HG02610 (cell line): ENCODE results near the gene PPP6R1.

Source experiments
- ATAC-seq: cut with Tn5 transposase; IDR thresholded peaks from one replicate; pipeline ENCODE4 v1.9.1; 2021; ENCODE audit warnings: mild to moderate bottlenecking, moderate library complexity; ENCODE audit not compliant: unreplicated experiment

The PPP6R1 gene

DNA sequence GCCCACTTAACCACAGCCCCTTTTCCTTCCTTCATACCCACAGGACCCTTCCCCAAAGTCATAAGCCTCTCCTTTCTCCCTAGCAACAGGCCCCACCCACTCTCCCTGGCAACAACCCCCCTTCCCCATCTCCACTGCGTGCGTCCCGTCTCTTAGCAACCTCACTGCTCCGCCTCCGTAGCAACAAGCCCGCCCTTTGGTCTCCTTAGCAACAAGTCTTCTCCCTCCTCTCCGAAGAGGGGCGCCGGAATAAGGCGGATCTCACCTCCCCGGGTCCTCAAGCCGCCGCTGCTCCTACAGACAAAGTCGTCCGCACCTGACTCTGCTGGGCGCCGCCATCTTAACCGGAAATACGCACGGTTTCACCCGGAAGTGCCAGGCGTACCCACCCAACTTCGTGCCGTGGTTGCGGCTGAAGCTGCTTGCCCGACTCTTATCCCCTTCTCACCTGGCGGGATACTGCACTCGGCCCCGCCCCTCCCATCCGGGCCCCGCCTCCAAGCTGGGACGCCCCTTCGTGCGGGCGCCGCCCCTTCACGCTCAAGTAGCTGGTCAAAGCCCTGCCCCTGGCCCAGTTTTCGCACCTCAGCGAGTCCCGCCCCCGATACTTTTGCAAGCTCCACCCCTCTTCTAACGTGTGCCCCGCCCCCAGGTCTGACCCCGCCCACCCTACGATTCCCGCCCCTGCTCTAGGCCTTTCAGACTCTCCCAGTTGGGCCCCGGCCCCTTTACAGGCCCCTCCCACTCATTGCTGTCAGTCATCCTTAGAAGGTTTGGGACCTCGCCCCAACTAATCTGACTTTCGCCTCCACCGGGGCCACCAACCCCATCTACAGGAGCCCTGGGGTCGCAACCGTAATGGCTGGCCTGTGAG lies 21.2 kb upstream of the PPP6R1 start, which contains the start of gene HSPBP1:
Gene HSPBP1 (minus strand): TSS at position 341 of the 874 bp plus-strand sequence. CDS start 502 bp downstream, outside the sequence.
- peak; percentile 74 for ATAC-seq

GRCh38 chr19:55279340-55279739 lies 20.5 kb upstream of the PPP6R1 start:
- no peak for ATAC-seq

DNA sequence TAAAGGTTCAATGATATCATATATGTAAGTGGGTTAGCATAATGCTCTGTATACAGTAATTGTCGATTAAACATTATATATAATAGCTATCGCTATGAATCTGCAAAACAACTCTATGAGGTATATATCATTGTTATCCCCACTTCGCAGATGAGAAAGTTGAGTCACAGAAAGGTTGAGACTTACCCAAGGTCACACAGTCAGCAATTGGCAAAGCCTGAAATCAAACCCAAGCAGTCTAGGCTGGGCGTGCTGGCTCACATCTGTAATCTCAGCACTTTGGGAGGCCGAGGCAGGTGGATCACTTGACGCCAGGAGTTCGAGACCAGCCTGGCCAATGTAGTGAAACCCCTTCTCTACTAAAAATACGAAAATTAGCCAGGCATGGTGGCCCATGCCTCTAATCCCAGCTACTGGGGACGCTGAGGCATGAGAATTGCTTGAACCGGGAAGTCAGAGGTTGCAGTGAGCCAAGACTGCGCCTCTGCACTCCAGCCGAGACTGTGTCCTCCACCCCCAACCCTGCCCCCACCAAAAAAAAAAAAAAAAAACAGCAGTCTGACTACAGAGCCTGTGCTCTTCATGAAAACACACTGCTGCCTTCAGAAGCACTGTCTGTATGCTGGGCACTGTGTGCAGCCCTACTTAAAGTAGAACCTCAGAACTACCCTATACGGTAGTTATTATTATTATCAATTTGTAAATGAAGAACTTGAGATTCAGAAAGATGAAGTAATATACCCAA lies 19.7 kb upstream of the PPP6R1 start:
- ATAC-seq, result no peak

DNA sequence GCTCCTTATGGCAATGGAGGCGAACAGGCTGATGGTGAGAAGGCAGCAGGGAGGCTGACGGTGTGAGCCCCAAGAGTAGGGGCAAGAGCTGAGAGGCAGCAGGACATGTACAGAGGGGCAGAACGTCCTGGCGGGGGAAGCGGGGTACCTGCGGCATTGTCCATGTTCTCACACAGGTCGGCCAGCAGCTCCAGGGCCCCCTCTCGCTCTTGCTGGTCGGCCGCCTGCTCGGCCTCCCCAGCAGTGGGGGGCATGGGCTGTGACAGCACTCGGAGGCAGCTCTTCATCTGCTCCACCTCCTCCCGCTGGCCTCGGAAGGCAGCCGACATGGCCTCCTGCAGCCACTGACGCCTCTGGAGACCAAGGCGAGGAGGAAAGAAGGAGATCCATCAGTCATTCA lies 18.7 kb upstream of the PPP6R1 start:
- no peak for ATAC-seq

GRCh38 chr19:55276720-55277430 lies 18.1 kb upstream of the PPP6R1 start:
- no peak for ATAC-seq

DNA sequence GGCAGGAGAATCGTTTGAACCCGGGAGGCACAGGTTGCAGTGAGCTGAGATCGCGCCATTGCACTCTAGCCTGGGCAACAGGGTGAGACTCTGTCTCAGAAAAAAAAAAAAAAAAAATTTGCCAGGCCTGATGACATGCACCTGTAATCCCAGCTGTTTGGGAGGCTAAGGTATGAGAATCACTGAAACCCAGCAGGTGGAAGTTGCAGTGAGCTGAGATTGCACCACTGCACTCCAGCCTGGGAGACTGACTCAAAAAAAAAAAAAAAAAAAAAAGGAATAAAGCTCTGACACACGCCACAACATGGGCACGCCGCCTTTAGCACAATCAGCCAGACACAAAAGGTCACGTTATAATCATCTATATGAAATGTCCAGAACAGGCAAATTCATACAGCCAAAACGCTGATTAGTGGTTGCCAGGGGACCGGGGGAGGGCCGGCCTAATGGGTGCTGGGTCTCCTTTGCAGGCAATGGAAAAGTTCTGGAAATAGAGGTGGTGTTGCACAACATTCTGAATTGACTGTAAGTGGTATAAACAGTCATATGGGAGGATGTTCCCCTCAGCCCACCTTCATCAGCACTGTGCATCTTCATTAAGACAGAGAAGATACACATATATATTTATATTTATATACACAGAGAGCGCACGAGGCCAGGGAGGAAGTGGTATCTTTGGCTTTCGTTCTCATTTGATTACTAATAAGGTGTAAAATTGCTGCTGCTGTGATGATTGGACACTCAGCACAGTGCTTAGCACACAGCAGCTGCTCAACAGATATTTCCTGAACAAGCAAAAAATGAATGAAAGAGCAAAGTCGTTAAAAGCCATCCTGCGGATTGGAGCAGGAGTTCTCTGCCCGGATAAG lies 17.3 kb upstream of the PPP6R1 start:
- ATAC-seq, result peak; percentile 55

- no peak for ATAC-seq
These were observed 15.3 kb upstream of the PPP6R1 start for GRCh38 chr19:55273978-55274707.

DNA sequence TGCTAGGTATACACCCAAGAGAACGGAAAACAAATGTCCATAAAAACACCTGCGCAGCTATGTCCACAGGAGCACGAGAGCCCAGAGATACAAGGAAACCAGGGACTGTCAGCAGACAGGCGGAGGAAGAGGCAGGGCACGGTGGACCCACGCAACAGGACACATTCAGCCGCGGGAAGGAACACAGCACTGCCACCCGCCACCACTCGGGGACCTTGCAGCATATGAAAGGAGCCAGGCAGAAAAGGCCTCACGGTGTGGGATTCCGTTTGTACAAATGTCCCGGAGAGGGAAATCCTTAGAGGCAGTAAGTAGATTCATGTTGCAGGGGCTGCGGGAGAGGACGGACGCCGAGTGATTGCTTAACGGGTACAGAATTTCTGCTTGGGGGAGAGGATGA lies 13.3 kb upstream of the PPP6R1 start:
- no peak for ATAC-seq

GRCh38 chr19:55270172-55270942 lies 11.5 kb upstream of the PPP6R1 start:
- no peak for ATAC-seq

- ATAC-seq, result no peak
These were observed 10.5 kb upstream of the PPP6R1 start for GRCh38 chr19:55269299-55269698.

GRCh38 chr19:55266840-55267239 lies 8.0 kb upstream of the PPP6R1 start:
- no peak for ATAC-seq

GRCh38 chr19:55266404-55266803 lies 7.6 kb upstream of the PPP6R1 start:
- ATAC-seq, result no peak

DNA sequence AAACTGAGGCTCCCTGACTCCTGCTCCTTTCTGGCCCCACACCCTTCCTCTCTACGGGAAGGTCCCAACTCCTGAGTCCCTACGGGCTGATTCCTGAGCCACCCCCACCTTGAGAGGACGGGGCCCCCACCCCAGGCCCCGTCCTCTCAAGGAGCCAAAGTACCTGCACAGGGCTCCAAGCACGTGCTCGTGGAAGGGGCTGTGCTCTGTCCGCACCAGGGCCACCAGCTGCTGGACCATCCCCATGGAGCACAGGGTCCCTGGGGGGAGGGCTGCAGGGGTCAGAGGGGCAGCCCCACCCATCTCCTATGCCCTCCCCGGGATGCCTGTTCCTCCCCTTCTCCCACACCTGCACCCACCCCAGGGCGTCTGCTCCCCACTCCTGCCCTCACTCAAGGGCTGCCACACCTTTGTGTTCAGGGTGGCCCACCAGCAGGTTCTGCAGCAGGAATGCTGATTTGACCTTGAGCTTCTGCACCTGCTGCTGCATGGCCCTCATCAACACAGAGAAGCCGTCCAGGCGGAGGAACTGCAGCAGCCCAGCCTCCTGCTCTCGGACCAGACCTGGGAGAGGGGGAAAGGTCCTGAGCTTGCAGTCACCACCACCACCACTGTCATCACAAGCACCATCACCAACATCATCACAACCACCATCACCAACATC lies 7.0 kb upstream of the PPP6R1 start:
- ATAC-seq, result no peak

GRCh38 chr19:55265173-55265572 lies 6.4 kb upstream of the PPP6R1 start:
- no peak for ATAC-seq

DNA sequence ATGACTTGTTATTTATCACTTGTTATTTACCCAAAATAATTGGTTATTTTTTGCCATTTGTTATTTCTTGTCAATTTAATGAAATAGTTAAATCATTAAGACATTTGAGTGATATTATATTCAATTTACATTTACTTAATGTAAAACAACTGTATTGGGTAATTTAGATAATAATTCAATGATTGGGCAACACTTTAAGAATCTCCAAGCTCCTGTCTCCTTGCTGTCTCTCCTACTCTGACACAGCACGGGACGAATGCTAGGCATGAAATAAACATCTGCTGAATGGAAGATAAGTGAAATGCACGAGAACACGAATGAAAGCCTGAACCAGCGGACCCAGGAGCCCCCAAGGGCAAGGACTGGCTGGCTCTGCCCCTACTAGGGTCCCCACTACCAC lies 5.7 kb upstream of the PPP6R1 start:
- no peak for ATAC-seq

DNA sequence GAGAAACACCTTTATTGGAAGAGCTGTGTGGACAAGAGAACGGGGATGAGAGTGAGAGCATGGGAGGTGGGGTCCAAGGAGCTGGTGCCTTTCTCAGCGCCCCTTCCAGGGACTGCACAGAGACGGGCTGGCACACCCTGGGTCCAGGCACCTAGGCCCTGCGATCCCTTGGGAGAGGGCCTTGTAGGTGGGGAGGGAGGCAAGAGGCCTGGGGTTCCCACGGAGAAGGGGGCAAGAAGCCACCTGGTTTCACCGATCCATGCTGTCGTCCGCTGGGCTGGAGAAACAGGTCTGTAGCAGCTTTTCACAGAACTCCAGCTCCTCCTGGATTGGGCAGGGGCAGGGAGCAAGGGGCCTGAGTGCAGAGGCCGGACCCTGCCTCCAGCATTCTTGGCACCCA lies 3.5 kb upstream of the PPP6R1 start:
- ATAC-seq, result no peak

DNA sequence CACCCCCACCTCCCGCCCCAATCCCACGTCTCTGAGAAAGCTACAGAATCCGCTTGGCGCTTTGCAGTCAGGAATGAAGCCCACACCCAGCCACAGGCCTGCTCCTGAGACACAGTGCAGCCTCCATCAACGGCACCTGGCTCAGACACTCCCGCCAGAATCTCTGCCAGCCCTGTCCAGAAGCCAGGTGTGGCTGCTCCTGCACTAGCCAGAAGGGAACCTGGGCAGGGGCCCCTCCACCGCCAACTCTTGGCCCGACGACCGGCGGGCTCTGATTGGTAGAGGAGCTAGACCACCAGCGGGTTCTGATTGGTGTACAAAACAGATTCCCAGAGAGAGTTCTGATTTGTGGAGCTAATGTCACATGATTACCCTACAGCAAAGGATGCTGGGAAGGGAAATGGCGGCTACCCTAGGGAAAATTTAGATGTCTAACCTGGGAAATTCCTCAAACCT lies 2.9 kb upstream of the PPP6R1 start:
- ATAC-seq, result no peak

DNA sequence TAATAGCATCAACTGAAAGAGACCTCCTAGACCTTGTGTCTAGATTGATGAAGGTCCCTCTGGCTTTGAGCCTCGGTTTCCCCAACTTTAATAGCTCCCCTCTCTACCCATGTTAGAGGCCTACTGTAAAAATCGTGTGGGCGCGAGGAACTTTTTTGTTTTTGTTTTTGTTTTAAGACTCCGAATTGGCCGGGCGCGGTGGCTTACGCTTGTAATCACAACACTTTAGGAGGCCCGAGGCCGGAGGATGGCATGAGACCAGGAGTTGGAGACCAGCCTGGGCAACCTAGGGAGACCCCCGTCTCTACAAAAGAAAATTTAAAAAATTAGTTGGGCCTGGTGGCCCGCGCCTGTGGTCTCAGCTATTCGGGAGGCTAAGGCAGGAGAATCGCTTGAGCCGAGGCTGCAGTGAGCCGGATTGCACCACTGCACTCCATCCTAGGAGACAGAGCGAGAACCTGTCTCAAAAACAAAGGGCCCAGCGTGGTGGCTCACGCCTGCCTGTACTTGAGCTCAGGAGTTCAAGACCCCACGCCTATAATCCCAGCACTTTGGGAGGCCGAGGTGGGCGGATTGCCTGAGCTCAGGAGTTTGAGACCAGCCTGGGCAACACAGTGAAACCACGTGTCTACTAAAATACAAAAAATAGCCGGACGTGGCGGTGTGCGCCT lies 858 bp upstream of the PPP6R1 start:
- ATAC-seq, result no peak
